Thyroid gland (tissue), 4 donors: ENCODE data around the gene FGF6. TPM values are rescaled to one million over a fixed set of nuclear protein-coding genes. Genes with fewer than 3 reads are reported as not detected.

Experiments
- DNase-seq, 2 donors: peaks; one replicate each; pipeline ENCODE4 v3.0.0-alpha.2; 2019
- H3K27ac ChIP-seq, 3 donors: fragments of 200-600 bp; sonication (generic); 1 replicate in 2 of 3; 2 replicates in 1 of 3; pipeline ENCODE4 v1.5.1; 2016 to 2019; ENCODE audit warnings: mild to moderate bottlenecking in 1 of 3, moderate library complexity in 1 of 3
- H3K27me3 ChIP-seq: fragments of 200-600 bp; sonication (generic); one replicate; pipeline ENCODE4 v1.5.1; 2019
- H3K36me3 ChIP-seq, 2 donors: fragments of 200-600 bp; sonication (generic); one replicate each; pipeline ENCODE4 v1.5.1; 2016 to 2019
- H3K4me1 ChIP-seq, 2 donors: fragments of 200-600 bp; sonication (generic); one replicate each; pipeline ENCODE4 v1.5.1; 2017 to 2019
- H3K4me3 ChIP-seq, 3 donors: fragments of 200-600 bp; sonication (generic); replicated peaks in 1 of 3; 1 replicate in 2 of 3; 2 replicates in 1 of 3; pipeline ENCODE4 v1.5.1; 2016; ENCODE audit warnings: mild to moderate bottlenecking in 1 of 3
- H3K9me3 ChIP-seq: fragments of 200-600 bp; sonication (generic); one replicate; pipeline ENCODE4 v1.5.1; 2017
- POLR2A ChIP-seq, 2 donors: fragments of 450-650 bp; IDR thresholded peaks; one replicate each; pipeline ENCODE4 v1.6.1; 2017; ENCODE audit warnings: antibody characterized with exemption in 2 of 2, mild to moderate bottlenecking in 2 of 2, moderate library complexity in 1 of 2
- WGBS, 2 donors: methylation state at CpG; one replicate each; pipeline ENCODE4 v1.1.5; 2017; 5-methylcytosine and 5-hydroxymethylcytosine counted together
- intact Hi-C: fragments of 100-400 bp; cut with DNase I; formaldehyde crosslinking; loops from one replicate; pipeline ENCODE4 v1.15.1; 2023
- total RNA-seq, 4 donors: library from RNA; depleted of rRNA; stranded (reverse); fragments of >200 nt; gene quantifications; one replicate each; pipeline ENCODE4 v1.2.3, GENCODE V29; 2016
- TF ChIP-seq, protein P1 (sequence below), 6 experiments: fragments of 200-600 bp in 3 of 6; fragments of 450-650 bp in 3 of 6; sonication (generic) in 3 of 6; IDR thresholded peaks; one replicate each; pipeline ENCODE4 v1.5.1; 2016 to 2019; ENCODE audit warnings: antibody characterized with exemption in 6 of 6, mild to moderate bottlenecking in 2 of 6, inconsistent platforms in 1 of 6, moderate library complexity in 1 of 6

The FGF6 gene
- total RNA-seq, 4 donors from 2014 or later: not detected

- Histone ChIP-seq H3K4me1 (no peaks in the 10 kb centered on the region), H3K36me3 (no peaks in the 10 kb centered on the region), H3K27me3 (no peaks in the 10 kb centered on the region), H3K4me3 (no peak overlapping the region), H3K27ac (no peak overlapping the region), H3K9me3 (no peaks in the 10 kb centered on the region)
- 48 to 70% methylated on average over 9 of the region's 9 CpGs for WGBS, 2 donors
- intact Hi-C loops: no loop called here
- no peak for DNase-seq
- no peak for TF ChIP-seq POLR2A (IDR thresholded peaks at IDR 0.05)
- TF ChIP-seq, protein P1, sequence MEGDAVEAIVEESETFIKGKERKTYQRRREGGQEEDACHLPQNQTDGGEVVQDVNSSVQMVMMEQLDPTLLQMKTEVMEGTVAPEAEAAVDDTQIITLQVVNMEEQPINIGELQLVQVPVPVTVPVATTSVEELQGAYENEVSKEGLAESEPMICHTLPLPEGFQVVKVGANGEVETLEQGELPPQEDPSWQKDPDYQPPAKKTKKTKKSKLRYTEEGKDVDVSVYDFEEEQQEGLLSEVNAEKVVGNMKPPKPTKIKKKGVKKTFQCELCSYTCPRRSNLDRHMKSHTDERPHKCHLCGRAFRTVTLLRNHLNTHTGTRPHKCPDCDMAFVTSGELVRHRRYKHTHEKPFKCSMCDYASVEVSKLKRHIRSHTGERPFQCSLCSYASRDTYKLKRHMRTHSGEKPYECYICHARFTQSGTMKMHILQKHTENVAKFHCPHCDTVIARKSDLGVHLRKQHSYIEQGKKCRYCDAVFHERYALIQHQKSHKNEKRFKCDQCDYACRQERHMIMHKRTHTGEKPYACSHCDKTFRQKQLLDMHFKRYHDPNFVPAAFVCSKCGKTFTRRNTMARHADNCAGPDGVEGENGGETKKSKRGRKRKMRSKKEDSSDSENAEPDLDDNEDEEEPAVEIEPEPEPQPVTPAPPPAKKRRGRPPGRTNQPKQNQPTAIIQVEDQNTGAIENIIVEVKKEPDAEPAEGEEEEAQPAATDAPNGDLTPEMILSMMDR (IDR thresholded peaks at IDR 0.05): no peak
Measured at GRCh38 chr12:4450551-4451112, 5.0 kb upstream of the FGF6 start.

GRCh38 chr12:4449851-4450221, 4.2 kb upstream of the FGF6 start:
- peak; percentile 15 to 42 for DNase-seq
- no peaks in the 10 kb centered on the region for H3K27me3 ChIP-seq
- TF ChIP-seq POLR2A (IDR thresholded peaks at IDR 0.05): no peak
- TF ChIP-seq, protein P1 (IDR thresholded peaks at IDR 0.05): no peak
- intact Hi-C loops: no loop called here
- H3K4me3 ChIP-seq: no peak overlapping the region
- H3K27ac ChIP-seq: no peak overlapping the region
- H3K4me1 ChIP-seq: no peaks in the 10 kb centered on the region
- WGBS, 2 donors: 24 to 39% methylated on average over 4 of the region's 4 CpGs
- H3K36me3 ChIP-seq: no peaks in the 10 kb centered on the region
- H3K9me3 ChIP-seq: no peaks in the 10 kb centered on the region

- no peak for DNase-seq
- Histone ChIP-seq H3K4me1 (no peaks in the 10 kb centered on the region), H3K36me3 (no peaks in the 10 kb centered on the region), H3K27me3 (no peaks in the 10 kb centered on the region), H3K9me3 (no peaks in the 10 kb centered on the region), H3K27ac (no peak overlapping the region), H3K4me3 (no peak overlapping the region)
- TF ChIP-seq POLR2A (IDR thresholded peaks at IDR 0.05): no peak
- TF ChIP-seq, protein P1 (IDR thresholded peaks at IDR 0.05): no peak
- intact Hi-C loops: no loop called here
- 94% methylated on average over 9 of the region's 9 CpGs for WGBS, 2 donors
Measured at GRCh38 chr12:4448943-4449850, 3.6 kb upstream of the FGF6 start.

DNA sequence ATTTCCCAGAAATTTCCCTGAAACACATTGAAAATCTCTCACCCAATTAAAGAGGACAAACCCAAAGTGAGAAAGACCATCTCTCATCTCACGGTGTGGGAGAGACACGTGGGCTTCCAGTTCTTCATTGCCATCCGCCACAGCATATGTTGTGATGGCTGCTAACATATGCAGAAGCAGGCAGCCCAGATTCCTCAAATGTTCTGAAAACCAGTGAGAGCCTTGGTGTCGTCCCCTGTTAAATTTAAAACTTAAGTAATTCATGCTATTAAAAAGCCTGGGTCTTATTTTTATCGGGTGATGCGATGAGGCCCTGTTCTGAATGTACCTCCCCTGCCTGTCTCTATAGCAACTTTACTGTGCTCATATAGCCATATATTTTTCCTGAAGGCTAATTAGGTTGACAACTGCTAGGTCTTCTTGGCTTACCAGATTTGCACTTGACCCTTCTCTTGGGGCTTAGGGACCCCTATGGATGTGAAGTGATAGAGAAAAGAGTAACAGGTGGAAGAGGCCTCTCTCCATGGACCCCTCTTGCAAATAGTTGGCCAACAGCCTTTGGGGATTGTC, 2.8 kb upstream of the FGF6 start:
- no peaks in the 10 kb centered on the region for H3K36me3 ChIP-seq
- intact Hi-C loops: no loop called here
- no peaks in the 10 kb centered on the region for H3K27me3 ChIP-seq
- TF ChIP-seq, protein P1 (IDR thresholded peaks at IDR 0.05): no peak
- TF ChIP-seq POLR2A (IDR thresholded peaks at IDR 0.05): no peak
- H3K27ac ChIP-seq: no peak overlapping the region
- no peak overlapping the region for H3K4me3 ChIP-seq
- H3K9me3 ChIP-seq: no peaks in the 10 kb centered on the region
- DNase-seq: no peak
- 89 to 96% methylated on average over 6 of the region's 6 CpGs for WGBS, 2 donors
- H3K4me1 ChIP-seq: no peaks in the 10 kb centered on the region

DNA sequence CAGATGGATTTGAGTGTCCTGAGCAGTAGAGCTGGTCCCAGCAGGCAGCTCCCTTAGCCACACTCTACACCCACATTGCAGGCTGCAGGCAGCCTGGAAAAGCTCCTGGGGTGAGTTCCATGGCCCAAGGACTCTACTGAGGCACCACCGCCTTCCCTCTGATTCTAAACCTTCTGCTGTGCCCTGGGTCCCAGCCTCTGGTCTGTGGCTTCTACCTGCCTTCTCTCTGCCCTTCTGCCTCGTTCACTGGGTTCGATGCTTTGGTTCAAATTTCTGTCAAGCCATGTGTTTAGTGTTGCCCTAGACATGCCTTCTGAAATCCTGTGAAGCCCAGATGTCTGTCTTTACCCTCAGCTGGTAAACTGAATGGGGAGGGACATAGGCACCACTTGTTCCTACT, 1.5 kb upstream of the FGF6 start:
- TF ChIP-seq, protein P1 (IDR thresholded peaks at IDR 0.05): no peak
- no peak for TF ChIP-seq POLR2A (IDR thresholded peaks at IDR 0.05)
- 90 to 91% methylated on average over 3 of the region's 3 CpGs for WGBS, 2 donors
- Histone ChIP-seq H3K4me3 (no peak overlapping the region), H3K27me3 (no peaks in the 10 kb centered on the region), H3K4me1 (no peaks in the 10 kb centered on the region), H3K9me3 (no peaks in the 10 kb centered on the region), H3K36me3 (no peaks in the 10 kb centered on the region), H3K27ac (no peak overlapping the region)
- intact Hi-C loops: no loop called here
- no peak for DNase-seq
